Caco-2 (cell line): ENCODE data around the gene LYRM9. TPM values are rescaled to one million over a fixed set of nuclear protein-coding genes. Genes with fewer than 3 reads are reported as not detected.

ENCODE experiments used
- total RNA-seq: library from RNA; stranded (reverse); gene quantifications from 2 replicates; pipeline ENCODE4 v1.2.3, GENCODE V29; 2022

LYRM9 gene
- total RNA-seq, 1 experiment from 2014 or later, result 29.1 TPM

Other genes with a start within 250 kb of the LYRM9 start
- gene NOS2, start 92.8 kb downstream of the LYRM9 start, total RNA-seq, result 19.0 and 21.1 TPM in 2 replicates
- 84.5 and 87.3 TPM in 2 replicates for gene NLK, start 149.3 kb upstream of the LYRM9 start, total RNA-seq